K562 (cell line): ENCODE measurements around the gene ZBTB22. TPM values are rescaled to one million over a fixed set of nuclear protein-coding genes. Genes with fewer than 3 reads are reported as not detected.

ENCODE experiments used
- DPF2 ChIP-seq: fragments of 450-650 bp; IDR thresholded peaks from 2 replicates; pipeline ENCODE4 v1.6.1; 2016
- GTF2E2 ChIP-seq: fragments of 200-800 bp; sonication (Bioruptor generic); IDR thresholded peaks from 2 replicates; pipeline ENCODE4 v1.6.1; 2016; ENCODE audit warnings: missing genetic modification characterization, missing compliant biosample characterization
- HLTF ChIP-seq: fragments of 450-650 bp; IDR thresholded peaks from 2 replicates; pipeline ENCODE4 v1.6.1; 2016
- MCM2 ChIP-seq: fragments of 450-650 bp; IDR thresholded peaks from 2 replicates; pipeline ENCODE4 v1.6.1; 2017; ENCODE audit warnings: low read depth, mild to moderate bottlenecking
- NFE2L1 ChIP-seq: fragments of 450-650 bp; IDR thresholded peaks from 2 replicates; pipeline ENCODE4 v1.6.1; 2016; ENCODE audit warnings: missing genetic modification characterization, low read depth, mild to moderate bottlenecking, missing compliant biosample characterization, moderate library complexity, borderline replicate concordance
- RBM25 ChIP-seq: fragments of 200-400 bp; formaldehyde crosslinking; IDR thresholded peaks from 2 replicates; pipeline ENCODE4 v1.6.1; 2018; ENCODE audit warnings: low read length, low read depth, moderate library complexity; ENCODE audit not compliant: severe bottlenecking
- RNF2 ChIP-seq: sonication (generic); IDR thresholded peaks from 2 replicates; pipeline ENCODE4 v1.6.1; 2016
- SOX6 ChIP-seq: fragments of 450-650 bp; IDR thresholded peaks from 2 replicates; pipeline ENCODE4 v1.6.1; 2014; ENCODE audit warnings: mild to moderate bottlenecking
- SP2 ChIP-seq: IDR thresholded peaks from 2 replicates; pipeline ENCODE4 v1.6.1; 2011; ENCODE audit warnings: mild to moderate bottlenecking, low read depth, low read length, moderate library complexity; ENCODE audit not compliant: poor library complexity, severe bottlenecking; ENCODE audit errors: extremely low read depth
- TFAM ChIP-seq: fragments of 250-450 bp; sonication (Bioruptor Pico); conservative IDR thresholded peaks from 2 replicates; pipeline ENCODE4 v1.5.0; 2021; ENCODE audit warnings: mild to moderate bottlenecking, moderate library complexity
- ZFX ChIP-seq: sonication (generic); formaldehyde crosslinking; IDR thresholded peaks from 2 replicates; pipeline ENCODE4 v1.8.0; 2022; ENCODE audit warnings: mild to moderate bottlenecking, missing genetic modification reagents, moderate library complexity
- ZNF445 ChIP-seq: fragments of 250-450 bp; sonication (Bioruptor Pico); IDR thresholded peaks from 2 replicates; pipeline ENCODE4 v1.4.0; 2020; ENCODE audit warnings: low read depth, mild to moderate bottlenecking, moderate library complexity
- ZNF583 ChIP-seq: fragments of 250-450 bp; sonication (Bioruptor Pico); IDR thresholded peaks from 2 replicates; pipeline ENCODE4 v1.4.0; 2020
- ZNF717 ChIP-seq: fragments of 250-450 bp; sonication (Bioruptor Pico); IDR thresholded peaks from 2 replicates; pipeline ENCODE4 v1.5.0; 2021
- polyA plus RNA-seq, 8 experiments: library from polyadenylated mRNA; depleted of rRNA in 4 of 8; stranded (reverse) in 5 of 8; unstranded in 3 of 8; fragments of >200 nt; fragmentation: Nextera tagmentation in 2 of 8; fragmentation: Illumina TruSeq in 1 of 8; extraction: Ambion mirVana in 2 of 8; extraction: Trizol in 1 of 8; gene quantifications; 2 replicates each; pipeline versions ENCODE4 v1.2.1 to v1.2.3, GENCODE V29; 2011 to 2014; ENCODE audit warnings: inconsistent platforms in 1 of 8, missing spikeins in 1 of 8
- total RNA-seq, 7 experiments: library from RNA; depleted of rRNA in 6 of 7; stranded (reverse); fragments of >200 nt in 6 of 7; fragmentation: Illumina TruSeq in 2 of 7; extraction: Trizol in 2 of 7; gene quantifications; 2 replicates each; pipeline versions ENCODE4 v1.2.1 to v1.2.3, GENCODE V29; 2011 to 2021; ENCODE audit warnings: low replicate concordance in 1 of 7
- TF ChIP-seq, protein P1 (sequence below): fragments of 250-450 bp; sonication (Bioruptor Pico); IDR thresholded peaks from 2 replicates; pipeline ENCODE4 v1.4.0; 2020; ENCODE audit warnings: mild to moderate bottlenecking, moderate library complexity, borderline replicate concordance
- TF ChIP-seq, protein P2 (sequence below): fragments of 250-450 bp; sonication (Bioruptor Pico); IDR thresholded peaks from 2 replicates; pipeline ENCODE4 v1.5.0; 2021; ENCODE audit warnings: mild to moderate bottlenecking, moderate library complexity
- TF ChIP-seq, protein P3 (sequence below): sonication (generic); formaldehyde crosslinking; IDR thresholded peaks from 2 replicates; pipeline ENCODE4 v1.8.1; 2022; ENCODE audit warnings: missing genetic modification reagents
- TF ChIP-seq, protein P4 (sequence below): fragments of 450-650 bp; IDR thresholded peaks from 2 replicates; pipeline ENCODE4 v1.6.1; 2014; ENCODE audit warnings: low read depth, mild to moderate bottlenecking, moderate library complexity, borderline replicate concordance

ZBTB22 gene
- total and polyA plus RNA-seq, 9 of the 15 experiments (the other 6 are each of a cell fraction or from before 2014, with no cell fraction given), result 0.21 to 11.9 (median 7.1) TPM

DNA sequence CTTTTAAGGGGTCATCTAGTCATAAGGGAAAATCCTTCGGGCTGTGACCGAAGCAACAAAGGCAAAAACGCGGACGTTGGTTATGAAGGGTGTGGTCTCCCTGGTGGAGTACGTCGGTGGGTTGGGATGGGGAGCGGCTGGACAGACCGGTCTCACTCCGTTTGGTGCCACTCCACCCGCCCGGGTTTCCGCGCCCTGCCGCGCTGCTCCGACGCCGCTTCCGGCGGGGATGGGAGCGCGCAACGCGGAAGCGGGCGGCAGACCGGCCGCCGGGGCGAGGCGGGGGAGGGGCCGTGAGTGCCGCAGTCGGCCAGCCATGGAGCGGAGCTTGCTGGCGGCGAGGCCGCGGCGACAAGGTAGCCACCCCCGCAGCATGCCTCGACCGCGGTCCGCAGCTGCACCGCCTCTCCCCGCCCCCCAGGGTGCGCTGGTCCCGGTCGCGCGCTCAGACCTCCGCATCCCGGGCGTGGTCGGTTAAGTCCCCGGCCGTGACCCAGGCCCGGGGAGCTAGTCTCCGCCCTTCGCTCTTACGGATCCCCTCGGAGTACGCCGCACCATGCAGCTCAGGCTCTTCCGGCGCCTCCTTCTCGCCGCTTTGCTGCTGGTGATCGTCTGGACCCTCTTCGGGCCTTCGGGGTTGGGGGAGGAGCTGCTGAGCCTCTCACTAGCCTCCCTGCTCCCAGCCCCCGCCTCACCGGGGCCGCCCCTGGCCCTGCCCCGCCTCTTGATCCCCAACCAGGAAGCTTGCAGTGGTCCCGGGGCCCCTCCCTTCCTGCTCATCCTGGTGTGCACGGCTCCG is 40.5 kb downstream of the ZBTB22 start, which contains the start of gene B3GALT4 (continued):
- TF ChIP-seq, protein P1, sequence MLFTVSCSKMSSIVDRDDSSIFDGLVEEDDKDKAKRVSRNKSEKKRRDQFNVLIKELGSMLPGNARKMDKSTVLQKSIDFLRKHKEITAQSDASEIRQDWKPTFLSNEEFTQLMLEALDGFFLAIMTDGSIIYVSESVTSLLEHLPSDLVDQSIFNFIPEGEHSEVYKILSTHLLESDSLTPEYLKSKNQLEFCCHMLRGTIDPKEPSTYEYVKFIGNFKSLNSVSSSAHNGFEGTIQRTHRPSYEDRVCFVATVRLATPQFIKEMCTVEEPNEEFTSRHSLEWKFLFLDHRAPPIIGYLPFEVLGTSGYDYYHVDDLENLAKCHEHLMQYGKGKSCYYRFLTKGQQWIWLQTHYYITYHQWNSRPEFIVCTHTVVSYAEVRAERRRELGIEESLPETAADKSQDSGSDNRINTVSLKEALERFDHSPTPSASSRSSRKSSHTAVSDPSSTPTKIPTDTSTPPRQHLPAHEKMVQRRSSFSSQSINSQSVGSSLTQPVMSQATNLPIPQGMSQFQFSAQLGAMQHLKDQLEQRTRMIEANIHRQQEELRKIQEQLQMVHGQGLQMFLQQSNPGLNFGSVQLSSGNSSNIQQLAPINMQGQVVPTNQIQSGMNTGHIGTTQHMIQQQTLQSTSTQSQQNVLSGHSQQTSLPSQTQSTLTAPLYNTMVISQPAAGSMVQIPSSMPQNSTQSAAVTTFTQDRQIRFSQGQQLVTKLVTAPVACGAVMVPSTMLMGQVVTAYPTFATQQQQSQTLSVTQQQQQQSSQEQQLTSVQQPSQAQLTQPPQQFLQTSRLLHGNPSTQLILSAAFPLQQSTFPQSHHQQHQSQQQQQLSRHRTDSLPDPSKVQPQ (CRISPR knock-in tag), result no peak
- no peak for TF ChIP-seq NFE2L1 (tag)
- peak; percentile 73; the same call in 1 of the 2 replicates for TF ChIP-seq ZNF583 (CRISPR knock-in tag)
- TF ChIP-seq HLTF, result no peak
- no peak for TF ChIP-seq GTF2E2 (tag)
- TF ChIP-seq ZNF445, result peak; percentile 87
- TF ChIP-seq, protein P2, sequence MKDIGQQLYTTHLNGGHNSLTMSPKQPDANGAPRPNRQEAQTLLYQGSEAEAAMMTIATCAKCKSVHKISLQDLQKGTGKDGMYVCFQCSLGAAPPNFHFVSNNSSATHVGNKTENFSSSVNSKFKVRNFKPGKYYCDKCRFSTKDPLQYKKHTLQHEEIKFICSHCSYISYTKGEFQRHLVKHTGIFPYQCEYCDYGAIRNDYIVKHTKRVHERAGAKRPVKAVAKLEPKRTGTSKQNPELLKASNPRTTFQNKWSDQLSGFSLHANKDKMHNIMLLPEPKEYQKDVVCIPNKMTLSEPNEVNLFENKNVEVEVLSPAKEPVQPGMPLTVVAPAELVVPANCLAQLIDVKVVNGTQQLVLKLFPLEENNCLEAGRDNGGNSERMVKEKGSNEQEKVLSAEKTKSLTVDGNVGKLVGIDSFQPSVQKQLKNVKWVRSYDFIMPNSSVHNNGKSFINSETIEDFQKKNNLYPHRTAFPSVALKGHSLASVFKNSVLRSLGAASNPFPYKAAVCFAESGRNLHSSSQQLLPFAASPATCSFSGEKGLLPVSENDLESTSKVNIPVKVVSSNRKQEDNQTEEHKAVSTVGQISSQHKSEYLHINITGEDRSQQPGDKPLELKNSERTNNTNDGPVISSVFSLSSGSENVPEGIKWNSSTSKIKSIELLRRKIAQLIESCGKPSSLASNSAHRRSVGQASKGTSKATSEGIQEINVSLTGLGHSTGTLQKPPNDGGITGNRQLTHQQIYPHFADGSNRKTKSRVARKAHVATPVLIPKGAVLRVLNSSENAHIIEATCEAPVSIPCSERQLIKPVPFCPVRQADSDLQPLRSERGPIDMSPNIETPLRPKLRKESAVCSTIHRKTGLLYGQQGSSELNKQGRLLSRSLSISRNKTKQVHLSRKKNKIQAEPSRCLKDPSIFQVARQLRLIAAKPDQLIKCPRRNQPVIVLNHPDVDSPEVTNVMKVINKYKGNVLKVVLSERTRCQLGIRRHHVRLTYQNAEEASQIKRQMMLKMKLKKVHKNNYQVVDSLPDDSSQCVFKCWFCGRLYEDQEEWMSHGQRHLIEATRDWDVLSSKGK (CRISPR knock-in tag), result no peak
- TF ChIP-seq RNF2, result peak; percentile 90
- TF ChIP-seq DPF2, result no peak
- peak; percentile 73 for TF ChIP-seq SOX6
- no peak for TF ChIP-seq MCM2
- no peak for TF ChIP-seq RBM25
- peak; percentile 18 for TF ChIP-seq SP2
- TF ChIP-seq, protein P3, sequence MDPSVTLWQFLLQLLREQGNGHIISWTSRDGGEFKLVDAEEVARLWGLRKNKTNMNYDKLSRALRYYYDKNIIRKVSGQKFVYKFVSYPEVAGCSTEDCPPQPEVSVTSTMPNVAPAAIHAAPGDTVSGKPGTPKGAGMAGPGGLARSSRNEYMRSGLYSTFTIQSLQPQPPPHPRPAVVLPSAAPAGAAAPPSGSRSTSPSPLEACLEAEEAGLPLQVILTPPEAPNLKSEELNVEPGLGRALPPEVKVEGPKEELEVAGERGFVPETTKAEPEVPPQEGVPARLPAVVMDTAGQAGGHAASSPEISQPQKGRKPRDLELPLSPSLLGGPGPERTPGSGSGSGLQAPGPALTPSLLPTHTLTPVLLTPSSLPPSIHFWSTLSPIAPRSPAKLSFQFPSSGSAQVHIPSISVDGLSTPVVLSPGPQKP (CRISPR knock-in tag), result no peak
- TF ChIP-seq ZFX, result peak; percentile 84
- 0 out of 2 replicates have a peak, but pooled peaks have one; percentile 76 for TF ChIP-seq ZNF717 (CRISPR knock-in tag)
- TF ChIP-seq TFAM (CRISPR knock-in tag), result no peak
- TF ChIP-seq, protein P4, sequence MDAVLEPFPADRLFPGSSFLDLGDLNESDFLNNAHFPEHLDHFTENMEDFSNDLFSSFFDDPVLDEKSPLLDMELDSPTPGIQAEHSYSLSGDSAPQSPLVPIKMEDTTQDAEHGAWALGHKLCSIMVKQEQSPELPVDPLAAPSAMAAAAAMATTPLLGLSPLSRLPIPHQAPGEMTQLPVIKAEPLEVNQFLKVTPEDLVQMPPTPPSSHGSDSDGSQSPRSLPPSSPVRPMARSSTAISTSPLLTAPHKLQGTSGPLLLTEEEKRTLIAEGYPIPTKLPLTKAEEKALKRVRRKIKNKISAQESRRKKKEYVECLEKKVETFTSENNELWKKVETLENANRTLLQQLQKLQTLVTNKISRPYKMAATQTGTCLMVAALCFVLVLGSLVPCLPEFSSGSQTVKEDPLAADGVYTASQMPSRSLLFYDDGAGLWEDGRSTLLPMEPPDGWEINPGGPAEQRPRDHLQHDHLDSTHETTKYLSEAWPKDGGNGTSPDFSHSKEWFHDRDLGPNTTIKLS, result no peak; the same call in 1 of the 2 replicates
